ENCODE data around the gene NBPF11.
"Not testable (repeated sequence)": the region's sequence is repeated elsewhere in the genome, so short reads cannot be mapped to it uniquely, and the experiment has no call there.

Gene NBPF11

GRCh38 chr1:148151911-148152656 is at the start of gene NBPF11:
Gene NBPF11 (minus strand): TSS chr1:148152281. CDS start chr1:148127003, 25,278 bp downstream.
- in situ Hi-C loops (cut with HindIII; ENCODE audit: low sequenced_read_pairs): not testable (repeated sequence)

GRCh38 chr1:148197396-148197795 is 45.3 kb upstream of the NBPF11 start:
- in situ Hi-C loops (cut with HindIII; ENCODE audit: low sequenced_read_pairs): not testable (repeated sequence)

GRCh38 chr1:148196949-148197348 is 44.9 kb upstream of the NBPF11 start:
- in situ Hi-C loops (cut with HindIII; ENCODE audit: low sequenced_read_pairs): not testable (repeated sequence)

GRCh38 chr1:148195115-148195514 is 43.0 kb upstream of the NBPF11 start:
- in situ Hi-C loops (cut with HindIII; ENCODE audit: low sequenced_read_pairs): not testable (repeated sequence)

GRCh38 chr1:148188768-148189167 is 36.7 kb upstream of the NBPF11 start:
- in situ Hi-C loops (cut with HindIII; ENCODE audit: low sequenced_read_pairs): not testable (repeated sequence)

GRCh38 chr1:148178682-148179081 is 26.6 kb upstream of the NBPF11 start:
- in situ Hi-C loops (cut with HindIII; ENCODE audit: low sequenced_read_pairs): not testable (repeated sequence)

- in situ Hi-C loops (cut with HindIII; ENCODE audit: low sequenced_read_pairs): not testable (repeated sequence)
Measured at GRCh38 chr1:148175414-148175813, 23.3 kb upstream of the NBPF11 start.

- in situ Hi-C loops (cut with HindIII; ENCODE audit: low sequenced_read_pairs): not testable (repeated sequence)
Measured at GRCh38 chr1:148171995-148172394, 19.9 kb upstream of the NBPF11 start.

- in situ Hi-C loops (cut with HindIII; ENCODE audit: low sequenced_read_pairs): no loop called here
Measured at GRCh38 chr1:148166558-148167492, 14.7 kb upstream of the NBPF11 start.

- in situ Hi-C loops (cut with HindIII; ENCODE audit: low sequenced_read_pairs): no loop called here
Measured at GRCh38 chr1:148162363-148162762, 10.3 kb upstream of the NBPF11 start.

GRCh38 chr1:148161053-148161901 is 9.2 kb upstream of the NBPF11 start:
- in situ Hi-C loops (cut with HindIII; ENCODE audit: low sequenced_read_pairs): no loop called here

GRCh38 chr1:148160343-148161052 is 8.4 kb upstream of the NBPF11 start:
- in situ Hi-C loops (cut with HindIII; ENCODE audit: low sequenced_read_pairs): no loop called here

- in situ Hi-C loops (cut with HindIII; ENCODE audit: low sequenced_read_pairs): no loop called here
Measured at GRCh38 chr1:148160048-148160342, 7.9 kb upstream of the NBPF11 start.

- in situ Hi-C loops (cut with HindIII; ENCODE audit: low sequenced_read_pairs): no loop called here
Measured at GRCh38 chr1:148158341-148159003, 6.4 kb upstream of the NBPF11 start.

GRCh38 chr1:148157803-148158202 is 5.7 kb upstream of the NBPF11 start:
- in situ Hi-C loops (cut with HindIII; ENCODE audit: low sequenced_read_pairs): not testable (repeated sequence)

GRCh38 chr1:148155494-148156275 is 3.6 kb upstream of the NBPF11 start:
- in situ Hi-C loops (cut with HindIII; ENCODE audit: low sequenced_read_pairs): not testable (repeated sequence)

GRCh38 chr1:148152795-148153194 is 714 bp upstream of the NBPF11 start:
- in situ Hi-C loops (cut with HindIII; ENCODE audit: low sequenced_read_pairs): not testable (repeated sequence)

- in situ Hi-C loops (cut with HindIII; ENCODE audit: low sequenced_read_pairs): not testable (repeated sequence)
Measured at GRCh38 chr1:148151371-148151819, 686 bp downstream of the NBPF11 start.

- in situ Hi-C loops (cut with HindIII; ENCODE audit: low sequenced_read_pairs): not testable (repeated sequence)
Measured at GRCh38 chr1:148150945-148151344, 1.1 kb downstream of the NBPF11 start.

Measured in DLD1 (cell line).